Urinary bladder (tissue), 4 donors: ENCODE results near the gene HNRNPU. TPM values are rescaled to one million over a fixed set of nuclear protein-coding genes. Genes with fewer than 3 reads are reported as not detected.

Source experiments
- DNase-seq: peaks from one replicate; pipeline ENCODE4 v3.0.0-alpha.2; 2015; ENCODE audit errors: extremely low spot score
- H3K27ac ChIP-seq: one replicate; pipeline ENCODE4 v1.5.1; 2013; ENCODE audit warnings: low read depth, mild to moderate bottlenecking, moderate library complexity
- H3K36me3 ChIP-seq: one replicate; pipeline ENCODE4 v1.6.1; 2013; ENCODE audit warnings: mild to moderate bottlenecking, moderate library complexity; ENCODE audit not compliant: insufficient read depth
- H3K4me1 ChIP-seq: one replicate; pipeline ENCODE4 v1.6.1; 2013; ENCODE audit warnings: mild to moderate bottlenecking, moderate library complexity; ENCODE audit not compliant: insufficient read depth
- H3K4me3 ChIP-seq: one replicate; pipeline ENCODE4 v1.5.1; 2013; ENCODE audit warnings: low read depth, low read length
- WGBS: extraction: QIAGEN DNeasy Blood & Tissue Kit; methylation state at CpG from one replicate; pipeline ENCODE4 v1.1.7; 2013; 5-methylcytosine and 5-hydroxymethylcytosine counted together
- polyA plus RNA-seq: library from polyadenylated mRNA; stranded (reverse); fragments of 200-250 nt; gene quantifications from one replicate; pipeline ENCODE4 v1.2.3, GENCODE V29; 2013
- total RNA-seq: library from RNA; depleted of rRNA; stranded (reverse); fragments of >200 nt; gene quantifications from one replicate; pipeline ENCODE4 v1.2.3, GENCODE V29; 2014
- donor health status: healthy with polysubstance abuse.
- donor health status: healthy.

HNRNPU gene
- total and polyA plus RNA-seq, 2 donors = 200 to 440 TPM

DNA sequence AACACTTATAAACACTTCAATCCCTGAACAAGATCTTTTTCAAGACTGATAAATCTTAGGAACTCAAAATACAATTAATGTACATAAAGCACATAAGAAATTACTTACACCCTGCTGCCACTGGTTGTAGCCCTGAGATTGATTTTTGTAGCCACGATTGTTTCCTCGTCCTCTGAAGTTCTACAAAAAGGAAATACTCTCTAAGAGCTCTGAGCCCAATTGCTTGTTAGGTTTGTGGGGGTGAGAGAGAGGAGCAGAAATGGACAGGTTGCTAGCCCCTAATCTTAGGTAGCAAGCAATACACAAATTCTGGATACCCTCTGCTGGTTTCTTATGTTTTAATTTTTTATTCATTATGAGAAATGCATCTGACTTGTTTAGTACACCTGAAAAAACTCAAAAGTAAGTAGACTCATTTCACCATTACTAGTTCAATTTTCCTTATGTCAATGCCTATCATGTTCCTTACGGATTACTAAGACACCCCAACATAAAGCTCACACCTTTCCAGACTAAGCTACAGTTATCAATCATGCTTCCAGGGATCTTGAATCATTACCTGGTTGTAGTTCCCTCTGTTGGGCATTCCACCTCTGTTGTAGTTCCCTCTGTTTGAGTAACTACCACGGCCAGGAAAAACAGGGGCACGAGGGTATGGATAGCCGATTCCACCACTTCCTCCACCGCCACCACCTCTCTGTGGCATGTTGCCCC, 9.3 kb downstream of the HNRNPU start:
- Histone ChIP-seq H3K4me1 (peaks cover 1% of the 10 kb centered on the region), H3K4me3 (no peak overlapping the region), H3K36me3 (peaks cover 10% of the 10 kb centered on the region), H3K27ac (no peak overlapping the region)
- no peak for DNase-seq
- WGBS = 70% methylated on average over 7 of the region's 7 CpGs

DNA sequence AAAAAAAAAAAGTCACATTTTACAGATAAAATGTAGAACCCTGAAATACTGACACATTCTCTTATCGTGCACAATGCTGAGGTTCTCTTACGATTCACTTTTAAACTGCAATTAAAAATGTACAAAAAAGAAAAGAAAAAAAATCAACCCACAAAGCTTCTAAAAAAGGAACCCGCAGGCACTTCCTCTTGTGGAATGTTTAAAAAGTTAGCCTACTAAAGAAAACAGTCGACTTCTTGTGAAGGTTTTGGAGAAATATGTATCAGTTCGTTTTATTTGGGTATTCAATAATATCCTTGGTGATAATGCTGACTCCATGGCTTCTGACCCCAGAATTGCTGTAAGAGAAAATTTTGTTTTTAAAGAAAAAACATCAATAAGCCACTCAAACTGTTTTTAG, 10.2 kb downstream of the HNRNPU start:
- H3K27ac ChIP-seq = no peak overlapping the region
- no peak for DNase-seq
- H3K4me1 ChIP-seq = no peaks in the 10 kb centered on the region
- H3K36me3 ChIP-seq = peaks cover 10% of the 10 kb centered on the region
- H3K4me3 ChIP-seq = no peak overlapping the region
- WGBS = 68% methylated on average over 5 of the region's 5 CpGs

DNA sequence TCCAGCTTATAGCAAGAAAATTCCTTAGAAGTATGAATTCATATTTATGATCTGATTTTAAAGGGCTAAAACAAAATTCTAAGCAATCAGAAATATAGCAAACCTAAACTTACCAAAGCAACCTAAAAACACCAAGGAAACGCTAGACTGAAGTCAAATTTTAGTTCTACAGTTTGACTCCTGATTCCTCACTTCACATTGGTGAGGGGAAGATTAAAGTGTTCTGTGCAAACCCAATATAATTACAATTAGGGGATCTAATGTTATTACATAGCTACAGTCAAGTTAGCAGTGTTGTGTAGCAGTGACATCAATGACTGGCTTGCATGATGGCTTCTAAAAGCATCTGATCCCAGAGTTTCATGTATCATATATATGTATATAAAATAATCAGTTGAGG, 11.6 kb downstream of the HNRNPU start:
- no peak overlapping the region for H3K4me3 ChIP-seq
- 93% methylated on average over 1 of the region's 1 CpG for WGBS
- DNase-seq = no peak
- H3K36me3 ChIP-seq = peaks cover 10% of the 10 kb centered on the region
- H3K4me1 ChIP-seq = no peaks in the 10 kb centered on the region
- no peak overlapping the region for H3K27ac ChIP-seq

- H3K36me3 ChIP-seq = peaks cover 4% of the 10 kb centered on the region
- no peak for DNase-seq
- H3K27ac ChIP-seq = no peak overlapping the region
- H3K4me1 ChIP-seq = no peaks in the 10 kb centered on the region
- WGBS = 87% methylated on average over 4 of the region's 4 CpGs
- H3K4me3 ChIP-seq = no peak overlapping the region
Measured at GRCh38 chr1:244851546-244852231, 12.7 kb downstream of the HNRNPU start.

DNA sequence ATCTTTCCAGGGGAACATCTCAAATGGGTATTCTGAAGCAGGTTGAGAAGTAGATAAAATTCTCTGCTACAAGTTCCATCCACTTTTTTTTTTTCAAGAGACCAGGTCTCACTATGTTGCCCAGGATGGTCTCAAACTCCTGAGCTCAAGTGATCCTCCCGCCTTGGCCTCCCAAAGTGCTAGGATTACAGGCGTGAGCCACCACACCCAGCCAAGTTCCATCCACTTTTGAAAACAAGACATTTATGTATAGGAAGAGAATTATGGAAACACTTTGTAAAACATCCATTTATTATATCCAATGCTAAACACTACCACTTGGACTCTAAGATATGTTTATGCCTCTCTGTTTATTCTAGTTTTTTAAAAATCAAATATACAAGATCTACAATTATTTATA, 13.4 kb downstream of the HNRNPU start:
- no peak for DNase-seq
- Histone ChIP-seq H3K4me3 (no peak overlapping the region), H3K4me1 (no peaks in the 10 kb centered on the region), H3K36me3 (peaks cover 6% of the 10 kb centered on the region), H3K27ac (no peak overlapping the region)
- over 99% methylated on average over 2 of the region's 2 CpGs for WGBS

DNA sequence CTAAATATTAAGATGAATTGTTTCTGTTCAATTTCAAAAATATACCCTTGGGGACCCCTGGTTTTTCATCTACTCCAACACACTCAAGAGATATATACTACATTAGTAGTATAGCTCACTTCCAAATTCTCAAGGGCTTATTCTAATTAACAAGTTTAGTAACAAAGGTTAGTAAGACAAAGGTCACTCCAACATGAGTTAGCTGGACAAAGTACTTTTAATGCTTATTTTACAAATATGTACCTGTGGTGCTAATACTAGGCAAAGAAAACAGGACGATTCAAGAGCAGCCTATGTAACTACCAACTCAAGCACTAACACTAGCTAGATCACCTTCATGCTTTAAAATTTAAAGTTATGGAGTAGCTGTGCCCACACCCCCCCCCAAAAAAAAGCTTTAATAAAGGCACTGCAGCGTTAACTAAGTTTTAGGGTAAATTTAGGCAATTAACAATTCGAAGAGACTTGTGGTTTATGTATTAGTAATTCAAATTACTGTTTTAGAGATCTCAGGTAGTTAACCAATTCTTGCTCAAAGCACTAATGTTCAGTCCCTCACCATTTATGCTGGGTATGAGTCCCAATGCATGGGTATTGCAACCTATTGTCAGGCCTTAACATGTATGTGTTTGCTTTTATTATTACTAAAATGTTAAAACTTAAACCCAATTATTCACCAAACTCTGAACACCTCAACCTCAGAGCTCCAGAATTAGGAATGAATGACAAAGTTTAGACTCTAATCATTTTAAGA, 14.1 kb downstream of the HNRNPU start:
- H3K36me3 ChIP-seq = peaks cover 6% of the 10 kb centered on the region
- 83% methylated on average over 3 of the region's 3 CpGs for WGBS

DNA sequence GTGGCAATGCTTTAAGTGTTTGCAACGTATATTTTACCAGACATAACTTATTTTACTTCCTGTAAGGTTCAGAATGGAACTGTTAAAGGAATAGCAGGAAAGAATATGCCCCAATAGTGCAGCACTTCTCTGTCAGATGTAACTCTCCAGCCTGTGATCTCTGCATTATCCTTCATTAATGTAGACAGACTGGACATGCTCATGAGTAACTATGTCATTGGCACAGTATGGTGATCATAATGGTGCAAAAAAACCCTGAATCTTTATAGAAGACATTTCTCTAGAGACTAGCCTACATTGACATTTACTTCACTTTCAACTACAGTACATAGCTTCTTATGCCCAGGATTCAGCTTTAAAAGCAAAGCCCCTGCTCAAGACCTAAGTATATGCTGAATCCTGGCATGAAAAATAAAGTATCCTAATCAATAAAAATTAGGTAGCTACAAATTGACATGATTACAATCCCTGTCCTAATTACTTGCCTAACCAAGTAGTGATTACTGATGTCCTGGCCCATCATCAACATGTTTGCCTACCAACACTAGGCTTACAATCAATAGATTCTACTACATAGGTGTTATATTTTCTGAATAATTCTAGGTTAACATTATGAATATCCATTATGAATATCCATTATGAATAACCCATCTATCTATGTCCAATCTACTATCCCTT, 15.0 kb downstream of the HNRNPU start:
- DNase-seq = no peak
- Histone ChIP-seq H3K4me3 (no peak overlapping the region), H3K36me3 (peaks cover 5% of the 10 kb centered on the region), H3K4me1 (no peaks in the 10 kb centered on the region), H3K27ac (no peak overlapping the region)
- WGBS = 52% methylated on average over 1 of the region's 1 CpG

More for the DNA sequence above, 14.1 kb downstream of the HNRNPU start:
- H3K4me1 ChIP-seq = no peaks in the 10 kb centered on the region
- no peak for DNase-seq
- H3K4me3 ChIP-seq = no peak overlapping the region
- H3K27ac ChIP-seq = no peak overlapping the region

- Histone ChIP-seq H3K27ac (no peak overlapping the region), H3K36me3 (peaks cover 4% of the 10 kb centered on the region), H3K4me1 (no peaks in the 10 kb centered on the region), H3K4me3 (no peak overlapping the region)
- WGBS = 92% methylated on average over 6 of the region's 6 CpGs
- DNase-seq = no peak
Measured at GRCh38 chr1:244846653-244847052, 17.7 kb downstream of the HNRNPU start.

GRCh38 chr1:244844155-244845121, 19.9 kb downstream of the HNRNPU start:
- Histone ChIP-seq H3K27ac (no peak overlapping the region), H3K36me3 (peaks cover 4% of the 10 kb centered on the region), H3K4me1 (no peaks in the 10 kb centered on the region), H3K4me3 (no peak overlapping the region)
- no peak for DNase-seq
- 91% methylated on average over 13 of the region's 13 CpGs for WGBS

GRCh38 chr1:244843148-244843978, 21.0 kb downstream of the HNRNPU start:
- Histone ChIP-seq H3K4me1 (no peaks in the 10 kb centered on the region), H3K4me3 (no peak overlapping the region), H3K36me3 (peaks cover 4% of the 10 kb centered on the region), H3K27ac (no peak overlapping the region)
- WGBS = 57% methylated on average over 6 of the region's 6 CpGs
- DNase-seq = no peak

- Histone ChIP-seq H3K4me3 (no peak overlapping the region), H3K27ac (no peak overlapping the region), H3K36me3 (peaks cover 2% of the 10 kb centered on the region), H3K4me1 (peaks cover 1% of the 10 kb centered on the region)
- WGBS = 76% methylated on average over 9 of the region's 9 CpGs
- DNase-seq = no peak
Measured at GRCh38 chr1:244841273-244841927, 22.9 kb downstream of the HNRNPU start.
